Measurements from ENCODE around the gene DTNBP1. TPM values are rescaled to one million over a fixed set of nuclear protein-coding genes. Genes with fewer than 3 reads are reported as not detected.

Gene DTNBP1
- 10 to 100 TPM; 19.6 to 31.8 (median 25.0) TPM for total RNA-seq
- long read RNA-seq, donor 1, transcript DTNBP1-202 (10 exons, 1,403 nt) = major isoform, 45 of 63 reads
- long read RNA-seq, donor 1, partial matches to known transcripts = 4 of 63 reads
- long read RNA-seq, donor 1, other reads (novel, unspliced or antisense) = 11 of 63 reads
- long read RNA-seq, donor 2, partial matches to known transcripts = 1 of 3 reads
- long read RNA-seq, donor 2, other reads (novel, unspliced or antisense) = 0 of 3 reads

GRCh38 chr6:15662326-15663129 lies at the start of gene DTNBP1:
TSS of gene DTNBP1 (minus strand) at chr6:15663028. CDS start at chr6:15662869, 159 bp downstream.
- no peak for TF ChIP-seq CTCF (IDR thresholded peaks at IDR 0.05)
- DNase-seq (peak; percentile 88 to 93 (median 91)), ATAC-seq (peak; percentile 94)
- Histone ChIP-seq H3K4me1 (ENCODE audit: low read depth) (peaks cover 5% of the 10 kb centered on the region), H3K9me3 (no peaks in the 10 kb centered on the region), H3K4me3 (peak within 1 kb of the TSS; percentile 88), H3K36me3 (ENCODE audit: low read depth) (no peaks in the 10 kb centered on the region)
- intact Hi-C loops (cut with DNase I, micrococcal nuclease) = no loop called here

DNA sequence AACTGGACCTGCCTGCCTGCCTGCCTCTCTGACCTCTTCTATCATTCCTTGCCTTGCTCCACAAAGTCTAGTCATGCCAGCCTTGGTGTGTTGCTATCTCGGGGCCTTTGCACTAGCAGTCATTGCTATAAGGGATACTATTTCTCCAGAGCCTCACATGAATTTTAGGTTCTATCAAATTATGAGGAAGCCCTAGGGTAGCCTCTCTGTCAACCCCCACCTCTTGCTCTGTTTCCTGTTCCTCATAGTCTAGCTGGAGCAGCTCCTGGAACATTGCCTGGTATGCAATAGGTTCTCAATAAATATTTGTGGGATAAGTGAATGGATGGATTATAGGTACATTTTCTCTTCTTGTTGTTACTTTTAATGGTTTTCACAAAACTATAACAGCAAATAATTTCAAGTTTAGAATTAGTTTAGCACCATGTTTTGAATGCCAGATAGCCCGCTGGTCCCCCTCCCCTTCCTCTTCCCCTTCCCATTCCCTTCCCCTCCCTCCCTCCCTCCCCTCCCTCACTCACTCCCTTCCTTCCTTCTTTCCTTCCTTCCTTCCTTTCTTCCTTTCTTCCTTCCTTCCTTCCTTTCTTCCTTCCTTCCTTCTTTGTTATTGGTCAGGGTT lies 46.9 kb upstream of the DTNBP1 start:
- no peak for TF ChIP-seq CTCF (IDR thresholded peaks at IDR 0.05)
- intact Hi-C loops (cut with DNase I, micrococcal nuclease) = no loop called here
- Histone ChIP-seq H3K4me1 (ENCODE audit: low read depth) (no peaks in the 10 kb centered on the region), H3K36me3 (ENCODE audit: low read depth) (no peaks in the 10 kb centered on the region), H3K4me3 (no peak overlapping the region), H3K9me3 (no peaks in the 10 kb centered on the region)
- DNase-seq = no peak
- no peak for ATAC-seq

GRCh38 chr6:15708231-15708630 lies 45.4 kb upstream of the DTNBP1 start:
- no peak for TF ChIP-seq CTCF (IDR thresholded peaks at IDR 0.05)
- no peaks in the 10 kb centered on the region for H3K36me3 ChIP-seq (ENCODE audit: low read depth)

GRCh38 chr6:15705981-15706380 lies 43.2 kb upstream of the DTNBP1 start:
- intact Hi-C loops (cut with DNase I, micrococcal nuclease) = no loop called here
- DNase-seq (no peak), ATAC-seq (no peak)
- no peak for TF ChIP-seq CTCF (IDR thresholded peaks at IDR 0.05)
- Histone ChIP-seq H3K4me3 (no peak overlapping the region), H3K36me3 (ENCODE audit: low read depth) (no peaks in the 10 kb centered on the region), H3K4me1 (ENCODE audit: low read depth) (no peaks in the 10 kb centered on the region), H3K9me3 (peaks cover 5% of the 10 kb centered on the region)

More at GRCh38 chr6:15708231-15708630, 45.4 kb upstream of the DTNBP1 start:
- H3K9me3 ChIP-seq = peaks cover 2% of the 10 kb centered on the region
- no peak overlapping the region for H3K4me3 ChIP-seq
- ATAC-seq = no peak
- no peaks in the 10 kb centered on the region for H3K4me1 ChIP-seq (ENCODE audit: low read depth)
- intact Hi-C loops (cut with DNase I, micrococcal nuclease) = no loop called here
- no peak for DNase-seq

GRCh38 chr6:15698471-15698870 lies 35.6 kb upstream of the DTNBP1 start:
- intact Hi-C loops (cut with DNase I, micrococcal nuclease) = loop anchor here (10.0 kb wide), 2 partner anchors 426 to 486 kb away; partner anchors contain the start of gene MYLIP (in 1 of the 2)
- no peak for DNase-seq
- Histone ChIP-seq H3K36me3 (ENCODE audit: low read depth) (no peaks in the 10 kb centered on the region), H3K4me1 (ENCODE audit: low read depth) (no peaks in the 10 kb centered on the region), H3K4me3 (no peak overlapping the region), H3K9me3 (peaks cover 5% of the 10 kb centered on the region)
- no peak for ATAC-seq
- TF ChIP-seq CTCF (IDR thresholded peaks at IDR 0.05) = no peak
